Measurements from ENCODE around the gene CHML.

DNA sequence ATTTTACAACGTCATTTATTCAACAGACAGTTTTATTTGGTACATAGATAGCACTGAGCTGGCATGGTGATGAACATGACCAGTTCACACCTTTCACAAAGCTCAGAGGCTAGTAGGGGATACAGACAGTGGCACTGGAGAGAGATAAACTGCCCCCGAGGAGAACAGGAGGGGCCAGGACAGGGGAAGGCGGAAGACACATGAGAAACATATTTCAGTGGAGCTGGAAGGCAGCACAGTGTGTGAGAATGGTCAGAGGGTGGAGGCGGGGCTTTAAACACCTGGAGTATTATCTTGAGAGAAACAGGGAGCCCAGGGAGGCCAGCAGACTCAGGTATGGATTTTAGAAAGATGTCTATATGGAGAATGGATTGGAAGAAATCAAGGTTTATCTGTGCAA, 49.5 kb downstream of the CHML start:
- TF ChIP-seq, protein P1, sequence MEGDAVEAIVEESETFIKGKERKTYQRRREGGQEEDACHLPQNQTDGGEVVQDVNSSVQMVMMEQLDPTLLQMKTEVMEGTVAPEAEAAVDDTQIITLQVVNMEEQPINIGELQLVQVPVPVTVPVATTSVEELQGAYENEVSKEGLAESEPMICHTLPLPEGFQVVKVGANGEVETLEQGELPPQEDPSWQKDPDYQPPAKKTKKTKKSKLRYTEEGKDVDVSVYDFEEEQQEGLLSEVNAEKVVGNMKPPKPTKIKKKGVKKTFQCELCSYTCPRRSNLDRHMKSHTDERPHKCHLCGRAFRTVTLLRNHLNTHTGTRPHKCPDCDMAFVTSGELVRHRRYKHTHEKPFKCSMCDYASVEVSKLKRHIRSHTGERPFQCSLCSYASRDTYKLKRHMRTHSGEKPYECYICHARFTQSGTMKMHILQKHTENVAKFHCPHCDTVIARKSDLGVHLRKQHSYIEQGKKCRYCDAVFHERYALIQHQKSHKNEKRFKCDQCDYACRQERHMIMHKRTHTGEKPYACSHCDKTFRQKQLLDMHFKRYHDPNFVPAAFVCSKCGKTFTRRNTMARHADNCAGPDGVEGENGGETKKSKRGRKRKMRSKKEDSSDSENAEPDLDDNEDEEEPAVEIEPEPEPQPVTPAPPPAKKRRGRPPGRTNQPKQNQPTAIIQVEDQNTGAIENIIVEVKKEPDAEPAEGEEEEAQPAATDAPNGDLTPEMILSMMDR (IDR thresholded peaks at IDR 0.05), result no peak
- no peak for TF ChIP-seq POLR2A (IDR thresholded peaks at IDR 0.05)

Data from right lobe of liver (tissue), 4 donors.